HL-60 (cell line): ENCODE results near the gene PACS1.

Source experiments
- DNase-seq, 2 experiments: peaks; one replicate each; pipeline ENCODE4 v3.0.0-alpha.2; 2010 to 2020; ENCODE audit warnings: low read depth in 1 of 2, low spot score in 1 of 2
- H3K27ac ChIP-seq: fragments of 250-450 bp; sonication (Bioruptor Pico); replicated peaks from 2 replicates; pipeline ENCODE4 v1.5.1; 2020; ENCODE audit warnings: mild to moderate bottlenecking, moderate library complexity
- H3K27me3 ChIP-seq: fragments of 250-450 bp; sonication (Bioruptor Pico); 2 replicates; pipeline ENCODE4 v1.5.1; 2021; ENCODE audit warnings: mild to moderate bottlenecking, moderate library complexity; ENCODE audit not compliant: insufficient read depth, poor library complexity, severe bottlenecking
- H3K4me3 ChIP-seq: replicated peaks from 2 replicates; pipeline ENCODE4 v1.5.1; 2011; ENCODE audit warnings: mild to moderate bottlenecking, control low read depth, low read length; ENCODE audit not compliant: insufficient read depth
- GABPA ChIP-seq: IDR thresholded peaks from 2 replicates; pipeline ENCODE4 v1.6.1; 2012; ENCODE audit warnings: low read depth
- POLR2AphosphoS5 ChIP-seq: IDR thresholded peaks from 2 replicates; pipeline ENCODE4 v1.6.1; 2012; ENCODE audit warnings: low read depth
- SPI1 ChIP-seq: IDR thresholded peaks from 2 replicates; pipeline ENCODE4 v1.6.1; 2012; ENCODE audit warnings: low read depth, mild to moderate bottlenecking, borderline replicate concordance
- TF ChIP-seq, protein P1 (sequence below): IDR thresholded peaks from one replicate; pipeline ENCODE4 v1.5.1; 2011; ENCODE audit warnings: low read length, control low read depth, inconsistent platforms; ENCODE audit not compliant: insufficient read depth
- TF ChIP-seq, protein P2 (sequence below): IDR thresholded peaks from 2 replicates; pipeline ENCODE4 v1.6.1; 2012; ENCODE audit warnings: low read depth; ENCODE audit not compliant: insufficient replicate concordance

Gene PACS1

DNA sequence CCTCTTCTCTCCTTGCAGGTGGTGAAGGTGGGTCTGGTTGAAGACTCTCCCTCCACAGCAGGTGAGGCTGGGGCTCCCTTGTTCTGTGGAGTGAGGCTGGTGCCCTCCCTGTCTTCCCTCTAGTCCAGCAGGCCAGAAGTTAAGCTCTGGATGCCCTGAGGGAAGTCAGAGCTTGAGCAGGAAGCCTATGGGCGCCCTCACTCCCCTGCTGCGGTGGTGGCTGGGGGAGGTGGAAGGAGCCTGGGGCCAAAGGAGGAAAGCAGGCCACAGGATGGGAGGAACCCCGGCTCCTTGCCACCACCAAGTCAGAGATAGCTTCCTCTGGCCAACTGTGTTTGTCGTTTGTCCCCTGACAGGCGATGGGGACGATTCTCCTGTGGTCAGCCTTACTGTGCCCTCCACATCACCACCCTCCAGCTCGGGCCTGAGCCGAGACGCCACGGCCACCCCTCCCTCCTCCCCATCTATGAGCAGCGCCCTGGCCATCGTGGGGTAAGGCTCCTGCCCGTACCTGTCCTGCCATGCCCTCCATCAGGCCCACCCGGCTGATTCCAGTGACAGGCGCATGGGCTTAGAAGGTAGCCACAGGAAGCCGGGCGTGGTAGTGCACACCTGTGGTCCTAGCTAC is 168.8 kb downstream of the PACS1 start:
- no peak overlapping the region for H3K4me3 ChIP-seq
- DNase-seq, result peak in 1 of 2 experiments; percentile 63
- H3K27ac ChIP-seq, result 0 out of 2 replicates have a peak overlapping the region, but pooled peaks have one; percentile 9
- TF ChIP-seq GABPA (no peak), SPI1 (no peak), POLR2AphosphoS5 (no peak)
- TF ChIP-seq, protein P1, sequence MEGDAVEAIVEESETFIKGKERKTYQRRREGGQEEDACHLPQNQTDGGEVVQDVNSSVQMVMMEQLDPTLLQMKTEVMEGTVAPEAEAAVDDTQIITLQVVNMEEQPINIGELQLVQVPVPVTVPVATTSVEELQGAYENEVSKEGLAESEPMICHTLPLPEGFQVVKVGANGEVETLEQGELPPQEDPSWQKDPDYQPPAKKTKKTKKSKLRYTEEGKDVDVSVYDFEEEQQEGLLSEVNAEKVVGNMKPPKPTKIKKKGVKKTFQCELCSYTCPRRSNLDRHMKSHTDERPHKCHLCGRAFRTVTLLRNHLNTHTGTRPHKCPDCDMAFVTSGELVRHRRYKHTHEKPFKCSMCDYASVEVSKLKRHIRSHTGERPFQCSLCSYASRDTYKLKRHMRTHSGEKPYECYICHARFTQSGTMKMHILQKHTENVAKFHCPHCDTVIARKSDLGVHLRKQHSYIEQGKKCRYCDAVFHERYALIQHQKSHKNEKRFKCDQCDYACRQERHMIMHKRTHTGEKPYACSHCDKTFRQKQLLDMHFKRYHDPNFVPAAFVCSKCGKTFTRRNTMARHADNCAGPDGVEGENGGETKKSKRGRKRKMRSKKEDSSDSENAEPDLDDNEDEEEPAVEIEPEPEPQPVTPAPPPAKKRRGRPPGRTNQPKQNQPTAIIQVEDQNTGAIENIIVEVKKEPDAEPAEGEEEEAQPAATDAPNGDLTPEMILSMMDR, result no peak
- TF ChIP-seq, protein P2, sequence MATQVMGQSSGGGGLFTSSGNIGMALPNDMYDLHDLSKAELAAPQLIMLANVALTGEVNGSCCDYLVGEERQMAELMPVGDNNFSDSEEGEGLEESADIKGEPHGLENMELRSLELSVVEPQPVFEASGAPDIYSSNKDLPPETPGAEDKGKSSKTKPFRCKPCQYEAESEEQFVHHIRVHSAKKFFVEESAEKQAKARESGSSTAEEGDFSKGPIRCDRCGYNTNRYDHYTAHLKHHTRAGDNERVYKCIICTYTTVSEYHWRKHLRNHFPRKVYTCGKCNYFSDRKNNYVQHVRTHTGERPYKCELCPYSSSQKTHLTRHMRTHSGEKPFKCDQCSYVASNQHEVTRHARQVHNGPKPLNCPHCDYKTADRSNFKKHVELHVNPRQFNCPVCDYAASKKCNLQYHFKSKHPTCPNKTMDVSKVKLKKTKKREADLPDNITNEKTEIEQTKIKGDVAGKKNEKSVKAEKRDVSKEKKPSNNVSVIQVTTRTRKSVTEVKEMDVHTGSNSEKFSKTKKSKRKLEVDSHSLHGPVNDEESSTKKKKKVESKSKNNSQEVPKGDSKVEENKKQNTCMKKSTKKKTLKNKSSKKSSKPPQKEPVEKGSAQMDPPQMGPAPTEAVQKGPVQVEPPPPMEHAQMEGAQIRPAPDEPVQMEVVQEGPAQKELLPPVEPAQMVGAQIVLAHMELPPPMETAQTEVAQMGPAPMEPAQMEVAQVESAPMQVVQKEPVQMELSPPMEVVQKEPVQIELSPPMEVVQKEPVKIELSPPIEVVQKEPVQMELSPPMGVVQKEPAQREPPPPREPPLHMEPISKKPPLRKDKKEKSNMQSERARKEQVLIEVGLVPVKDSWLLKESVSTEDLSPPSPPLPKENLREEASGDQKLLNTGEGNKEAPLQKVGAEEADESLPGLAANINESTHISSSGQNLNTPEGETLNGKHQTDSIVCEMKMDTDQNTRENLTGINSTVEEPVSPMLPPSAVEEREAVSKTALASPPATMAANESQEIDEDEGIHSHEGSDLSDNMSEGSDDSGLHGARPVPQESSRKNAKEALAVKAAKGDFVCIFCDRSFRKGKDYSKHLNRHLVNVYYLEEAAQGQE, result no peak
- no peaks in the 10 kb centered on the region for H3K27me3 ChIP-seq

- peak overlapping the region; percentile 42; the same call in 1 of the 2 replicates for H3K27ac ChIP-seq
- TF ChIP-seq SPI1, result no peak
- TF ChIP-seq GABPA, result no peak
- TF ChIP-seq, protein P2, result no peak
- TF ChIP-seq, protein P1, result no peak
- no peak for TF ChIP-seq POLR2AphosphoS5
- no peak for DNase-seq
These were observed 169.4 kb downstream of the PACS1 start for GRCh38 chr11:66239511-66239910.

GRCh38 chr11:66239998-66240780 is 170.1 kb downstream of the PACS1 start:
- TF ChIP-seq GABPA (no peak), POLR2AphosphoS5 (no peak), SPI1 (peak; percentile 69)
- TF ChIP-seq, protein P2, result peak; percentile 69
- TF ChIP-seq, protein P1, result no peak
- H3K27me3 ChIP-seq, result no peaks in the 10 kb centered on the region
- no peak overlapping the region for H3K4me3 ChIP-seq
- peak; percentile 64 to 69 for DNase-seq
- H3K27ac ChIP-seq, result peak overlapping the region; percentile 42

More at GRCh38 chr11:66239511-66239910, 169.4 kb downstream of the PACS1 start:
- H3K4me3 ChIP-seq, result no peak overlapping the region
- H3K27me3 ChIP-seq, result no peaks in the 10 kb centered on the region
